ENCODE data around the gene TEX44.

Gene TEX44

DNA sequence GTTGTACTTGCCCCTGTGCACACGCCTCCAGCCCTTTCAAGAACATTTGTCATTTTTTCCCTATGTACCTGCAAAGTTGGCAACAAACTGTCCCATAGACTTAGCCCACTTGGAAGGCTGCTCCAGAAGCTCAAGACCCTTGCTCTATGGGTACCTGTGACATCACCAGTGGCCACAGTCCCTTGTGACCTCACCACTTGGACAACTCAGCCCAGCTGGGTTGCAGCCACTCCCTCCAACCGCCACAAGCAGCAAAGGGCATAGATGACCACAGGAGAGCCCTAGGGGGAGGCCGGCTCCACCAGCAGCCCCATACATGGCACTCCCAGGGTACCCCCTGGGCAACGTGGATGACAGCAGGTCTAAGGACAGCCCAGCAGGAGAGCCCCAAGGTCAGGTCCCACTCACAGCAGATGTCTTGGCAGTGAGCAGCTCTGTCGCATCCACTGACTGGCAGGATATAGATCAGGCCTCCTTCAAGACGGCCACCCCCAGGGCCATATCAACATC, at the start of gene TEX44:
Gene TEX44 (plus strand): TSS at position 229 of the 510 bp plus-strand sequence. CDS start 88 bp downstream, at position 317.
- TF ChIP-seq CEBPB (IDR thresholded peaks at IDR 0.05) (no peak), CREB1 (IDR thresholded peaks at IDR 0.05; ENCODE audit: low read depth) (no peak), FOXM1 (IDR thresholded peaks at IDR 0.05; ENCODE audit: borderline replicate concordance, low read depth) (no peak)
- TF ChIP-seq, protein P1, sequence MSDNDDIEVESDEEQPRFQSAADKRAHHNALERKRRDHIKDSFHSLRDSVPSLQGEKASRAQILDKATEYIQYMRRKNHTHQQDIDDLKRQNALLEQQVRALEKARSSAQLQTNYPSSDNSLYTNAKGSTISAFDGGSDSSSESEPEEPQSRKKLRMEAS (IDR thresholded peaks at IDR 0.05), result no peak
- TF ChIP-seq, protein P2, sequence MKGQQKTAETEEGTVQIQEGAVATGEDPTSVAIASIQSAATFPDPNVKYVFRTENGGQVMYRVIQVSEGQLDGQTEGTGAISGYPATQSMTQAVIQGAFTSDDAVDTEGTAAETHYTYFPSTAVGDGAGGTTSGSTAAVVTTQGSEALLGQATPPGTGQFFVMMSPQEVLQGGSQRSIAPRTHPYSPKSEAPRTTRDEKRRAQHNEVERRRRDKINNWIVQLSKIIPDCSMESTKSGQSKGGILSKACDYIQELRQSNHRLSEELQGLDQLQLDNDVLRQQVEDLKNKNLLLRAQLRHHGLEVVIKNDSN (IDR thresholded peaks at IDR 0.05), result no peak

DNA sequence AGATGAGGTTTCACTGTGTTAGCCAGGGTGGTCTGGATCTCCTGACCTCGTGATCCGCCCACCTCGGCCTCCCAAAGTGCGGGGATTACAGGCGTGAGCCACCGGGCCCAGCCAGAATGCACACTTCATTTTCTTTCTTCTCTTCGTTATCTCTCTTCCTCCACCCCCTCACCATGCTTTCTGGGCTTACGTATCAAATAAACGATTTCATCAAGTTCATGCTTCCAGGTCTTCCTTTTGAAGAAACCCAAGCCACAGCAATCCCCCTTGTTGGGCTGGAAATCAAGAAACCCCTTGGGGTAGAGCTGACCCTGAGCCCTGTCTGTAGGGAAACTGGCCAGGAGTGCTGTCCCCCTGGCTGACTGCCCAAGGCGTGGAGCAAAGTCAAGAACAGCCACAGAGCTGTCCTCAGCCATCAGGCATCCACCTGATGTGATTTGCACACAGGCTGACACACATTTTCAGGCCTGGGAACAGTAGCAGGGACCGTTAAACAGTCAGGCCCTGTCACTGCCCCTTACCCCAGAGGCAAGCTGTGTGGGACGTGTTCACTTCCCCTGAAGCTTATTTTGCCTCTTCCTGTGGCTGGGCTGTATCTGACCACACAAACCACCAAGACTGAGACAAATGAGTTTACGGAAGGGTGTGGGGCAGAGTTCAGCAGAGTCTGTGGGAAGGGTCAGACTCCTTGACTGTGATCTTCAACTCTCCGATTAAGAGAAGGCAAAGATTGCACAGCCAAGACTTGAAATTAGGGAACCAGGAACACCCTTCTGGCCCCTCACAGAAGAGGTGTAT, 47.4 kb upstream of the TEX44 start:
- TF ChIP-seq TEAD4 (IDR thresholded peaks at IDR 0.05) (no peak), EGR1 (IDR thresholded peaks at IDR 0.05) (no peak), EP300 (IDR thresholded peaks at IDR 0.05; ENCODE audit: borderline replicate concordance) (no peak), YY1 (IDR thresholded peaks at IDR 0.05; ENCODE audit: low read depth) (no peak), TCF12 (IDR thresholded peaks at IDR 0.05; ENCODE audit: low read depth) (no peak), TAF1 (IDR thresholded peaks at IDR 0.05; ENCODE audit: low read depth) (no peak), CEBPB (IDR thresholded peaks at IDR 0.05) (no peak), CREB1 (IDR thresholded peaks at IDR 0.05; ENCODE audit: low read depth) (no peak), NFIC (IDR thresholded peaks at IDR 0.05) (no peak), ZBTB7A (IDR thresholded peaks at IDR 0.05; ENCODE audit: low read depth) (no peak), FOXM1 (IDR thresholded peaks at IDR 0.05; ENCODE audit: borderline replicate concordance, low read depth) (no peak), RAD21 (IDR thresholded peaks at IDR 0.05; ENCODE audit: low read depth) (no peak)
- TF ChIP-seq, protein P2 (IDR thresholded peaks at IDR 0.05), result no peak
- TF ChIP-seq, protein P1 (IDR thresholded peaks at IDR 0.05), result no peak
- TF ChIP-seq, protein P3, sequence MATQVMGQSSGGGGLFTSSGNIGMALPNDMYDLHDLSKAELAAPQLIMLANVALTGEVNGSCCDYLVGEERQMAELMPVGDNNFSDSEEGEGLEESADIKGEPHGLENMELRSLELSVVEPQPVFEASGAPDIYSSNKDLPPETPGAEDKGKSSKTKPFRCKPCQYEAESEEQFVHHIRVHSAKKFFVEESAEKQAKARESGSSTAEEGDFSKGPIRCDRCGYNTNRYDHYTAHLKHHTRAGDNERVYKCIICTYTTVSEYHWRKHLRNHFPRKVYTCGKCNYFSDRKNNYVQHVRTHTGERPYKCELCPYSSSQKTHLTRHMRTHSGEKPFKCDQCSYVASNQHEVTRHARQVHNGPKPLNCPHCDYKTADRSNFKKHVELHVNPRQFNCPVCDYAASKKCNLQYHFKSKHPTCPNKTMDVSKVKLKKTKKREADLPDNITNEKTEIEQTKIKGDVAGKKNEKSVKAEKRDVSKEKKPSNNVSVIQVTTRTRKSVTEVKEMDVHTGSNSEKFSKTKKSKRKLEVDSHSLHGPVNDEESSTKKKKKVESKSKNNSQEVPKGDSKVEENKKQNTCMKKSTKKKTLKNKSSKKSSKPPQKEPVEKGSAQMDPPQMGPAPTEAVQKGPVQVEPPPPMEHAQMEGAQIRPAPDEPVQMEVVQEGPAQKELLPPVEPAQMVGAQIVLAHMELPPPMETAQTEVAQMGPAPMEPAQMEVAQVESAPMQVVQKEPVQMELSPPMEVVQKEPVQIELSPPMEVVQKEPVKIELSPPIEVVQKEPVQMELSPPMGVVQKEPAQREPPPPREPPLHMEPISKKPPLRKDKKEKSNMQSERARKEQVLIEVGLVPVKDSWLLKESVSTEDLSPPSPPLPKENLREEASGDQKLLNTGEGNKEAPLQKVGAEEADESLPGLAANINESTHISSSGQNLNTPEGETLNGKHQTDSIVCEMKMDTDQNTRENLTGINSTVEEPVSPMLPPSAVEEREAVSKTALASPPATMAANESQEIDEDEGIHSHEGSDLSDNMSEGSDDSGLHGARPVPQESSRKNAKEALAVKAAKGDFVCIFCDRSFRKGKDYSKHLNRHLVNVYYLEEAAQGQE (IDR thresholded peaks at IDR 0.05; ENCODE audit: low read depth), result no peak

DNA sequence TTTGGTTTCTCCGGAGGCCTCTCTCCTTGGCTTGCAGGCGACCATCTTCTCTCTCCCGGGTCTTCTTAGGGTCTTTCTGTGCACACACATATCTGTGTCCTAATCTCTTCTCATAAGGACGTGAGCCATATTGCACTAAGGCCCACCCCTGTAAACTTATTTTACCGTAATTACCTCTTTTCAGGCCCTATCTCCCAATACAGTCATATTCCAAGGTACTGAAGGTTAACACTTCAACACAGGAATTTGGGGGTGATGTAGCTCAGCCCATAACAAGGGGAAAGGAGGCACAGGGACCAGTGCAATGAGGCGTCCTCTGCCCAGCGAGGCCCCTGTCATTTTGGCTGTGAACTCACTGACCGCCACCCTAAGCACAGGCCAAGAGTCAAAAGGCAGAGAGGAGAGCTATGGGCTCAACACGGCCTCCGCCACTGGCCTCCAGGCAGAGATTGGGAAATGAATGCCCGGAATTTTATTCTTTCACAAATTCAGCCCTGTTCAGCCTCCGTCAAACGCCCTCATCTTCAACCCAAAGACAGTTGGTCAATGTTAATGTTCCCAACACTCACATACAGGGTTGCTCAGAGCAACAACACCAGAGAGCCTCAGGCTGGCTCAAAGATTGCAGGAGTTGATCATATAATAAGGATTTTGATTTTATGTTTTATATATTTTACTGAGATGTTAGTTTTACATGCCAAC, 46.5 kb upstream of the TEX44 start:
- TF ChIP-seq FOXM1 (IDR thresholded peaks at IDR 0.05; ENCODE audit: borderline replicate concordance, low read depth) (no peak), EGR1 (IDR thresholded peaks at IDR 0.05) (no peak), CEBPB (IDR thresholded peaks at IDR 0.05) (no peak), RAD21 (IDR thresholded peaks at IDR 0.05; ENCODE audit: low read depth) (no peak), YY1 (IDR thresholded peaks at IDR 0.05; ENCODE audit: low read depth) (no peak), CREB1 (IDR thresholded peaks at IDR 0.05; ENCODE audit: low read depth) (no peak), EP300 (IDR thresholded peaks at IDR 0.05; ENCODE audit: borderline replicate concordance) (no peak), TAF1 (IDR thresholded peaks at IDR 0.05; ENCODE audit: low read depth) (no peak), ZBTB7A (IDR thresholded peaks at IDR 0.05; ENCODE audit: low read depth) (no peak), TEAD4 (IDR thresholded peaks at IDR 0.05) (no peak), NFIC (IDR thresholded peaks at IDR 0.05) (no peak), TCF12 (IDR thresholded peaks at IDR 0.05; ENCODE audit: low read depth) (no peak)
- TF ChIP-seq, protein P3 (IDR thresholded peaks at IDR 0.05; ENCODE audit: low read depth), result no peak
- TF ChIP-seq, protein P2 (IDR thresholded peaks at IDR 0.05), result no peak
- TF ChIP-seq, protein P1 (IDR thresholded peaks at IDR 0.05), result no peak

DNA sequence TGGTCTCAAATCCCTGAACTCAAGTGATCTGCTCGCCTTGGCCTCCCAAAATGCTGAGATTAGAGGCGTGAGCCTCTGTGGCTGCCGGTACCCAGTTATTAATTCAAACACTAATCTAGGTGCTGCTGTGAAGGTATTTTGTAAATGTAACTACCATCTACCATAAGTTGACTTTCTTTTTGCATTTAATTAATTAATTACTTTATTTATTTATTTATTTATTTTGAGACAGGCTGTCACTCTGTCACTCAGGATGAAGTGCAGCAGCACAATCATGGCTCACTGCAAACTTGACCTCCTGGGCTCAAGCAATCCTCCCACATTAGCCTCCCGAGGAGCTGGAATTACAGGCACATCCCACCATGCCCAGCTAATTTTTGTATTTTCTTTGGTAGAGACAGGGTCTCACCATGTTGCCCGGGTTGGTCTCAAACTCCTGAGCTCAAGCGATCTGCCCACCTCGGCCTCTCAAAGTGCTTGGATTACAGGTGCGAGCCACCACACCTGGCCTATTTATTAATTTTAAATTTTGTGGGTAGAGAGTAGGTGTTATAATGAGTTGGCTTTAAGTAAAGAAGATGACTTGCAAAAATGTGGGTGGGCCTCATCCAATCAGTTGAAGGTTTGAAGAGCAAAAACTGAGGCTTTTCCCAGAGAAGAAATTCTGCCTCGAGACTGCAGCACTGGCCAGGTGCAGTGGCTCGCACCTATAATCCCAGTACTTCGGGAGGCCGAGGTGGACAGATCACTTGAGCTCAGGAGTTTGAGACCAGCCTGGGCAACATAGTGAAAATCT, 45.2 kb upstream of the TEX44 start:
- TF ChIP-seq, protein P2 (IDR thresholded peaks at IDR 0.05), result no peak
